ENCODE measurements around the gene CSF1R. TPM values are rescaled to one million over a fixed set of nuclear protein-coding genes. Genes with fewer than 3 reads are reported as not detected.

Gene CSF1R
- polyA plus RNA-seq, 1 donor (not counting 4 experiments of a cell fraction or from before 2014, with no cell fraction given): not detected

DNA sequence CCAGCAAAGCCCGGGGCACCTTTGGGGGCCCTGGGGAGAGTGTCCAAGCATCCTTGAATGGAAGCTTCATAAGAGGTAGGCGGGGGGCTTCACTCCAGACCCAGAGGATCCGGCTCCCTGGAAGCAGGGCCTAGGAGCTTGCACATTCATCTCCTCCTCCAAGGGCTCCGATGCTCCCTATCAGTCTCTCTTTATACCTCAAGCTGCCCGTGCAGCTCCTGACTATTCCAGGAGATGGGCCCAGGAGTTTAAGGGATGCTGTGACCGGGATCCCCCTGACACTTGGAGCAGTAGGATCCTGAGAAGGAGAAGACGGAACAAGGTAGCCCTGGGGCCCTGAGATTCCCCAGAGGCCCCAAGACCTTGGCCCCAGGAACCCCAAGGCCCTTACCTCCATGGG is 25.9 kb downstream of the CSF1R start:
- Histone ChIP-seq H3K27ac (ENCODE audit: control insufficient read depth, insufficient read depth, low read length) (no peak overlapping the region), H3K36me3 (ENCODE audit: control insufficient read depth in 2 of 2, extremely low read depth in 1 of 2, insufficient read depth in 2 of 2, low read length in 2 of 2) (peaks cover 1 to 7% of the 10 kb centered on the region in 2 experiments), H2AFZ (ENCODE audit: control insufficient read depth, low read length) (no peak overlapping the region), H3K9ac (ENCODE audit: control insufficient read depth, extremely low read depth, insufficient read depth, low read length) (no peak overlapping the region), H4K20me1 (ENCODE audit: control insufficient read depth, extremely low read depth, insufficient read depth, low read length) (no peaks in the 10 kb centered on the region), H3K4me2 (ENCODE audit: control insufficient read depth, extremely low read depth, insufficient read depth, low read depth, low read length) (no peak overlapping the region), H3K4me1 (ENCODE audit: control insufficient read depth, extremely low read depth, insufficient read depth, low read length) (peaks cover 5% of the 10 kb centered on the region), H3K9me1 (ENCODE audit: control insufficient read depth, extremely low read depth, insufficient read depth, low read length) (no peaks in the 10 kb centered on the region), H3K79me2 (ENCODE audit: control insufficient read depth, insufficient read depth, low read length) (no peaks in the 10 kb centered on the region), H3K4me3 (ENCODE audit: control insufficient read depth in 2 of 3, extremely low read depth in 1 of 3, insufficient read depth in 2 of 3, low read depth in 1 of 3, low read length in 3 of 3) (no peak overlapping the region), H3K9me3 (ENCODE audit: control insufficient read depth, low read depth, low read length) (no peaks in the 10 kb centered on the region), H3K27me3 (ENCODE audit: control insufficient read depth, extremely low read depth, insufficient read depth, low read length) (peaks cover 17% of the 10 kb centered on the region)
- TF ChIP-seq, protein P1, sequence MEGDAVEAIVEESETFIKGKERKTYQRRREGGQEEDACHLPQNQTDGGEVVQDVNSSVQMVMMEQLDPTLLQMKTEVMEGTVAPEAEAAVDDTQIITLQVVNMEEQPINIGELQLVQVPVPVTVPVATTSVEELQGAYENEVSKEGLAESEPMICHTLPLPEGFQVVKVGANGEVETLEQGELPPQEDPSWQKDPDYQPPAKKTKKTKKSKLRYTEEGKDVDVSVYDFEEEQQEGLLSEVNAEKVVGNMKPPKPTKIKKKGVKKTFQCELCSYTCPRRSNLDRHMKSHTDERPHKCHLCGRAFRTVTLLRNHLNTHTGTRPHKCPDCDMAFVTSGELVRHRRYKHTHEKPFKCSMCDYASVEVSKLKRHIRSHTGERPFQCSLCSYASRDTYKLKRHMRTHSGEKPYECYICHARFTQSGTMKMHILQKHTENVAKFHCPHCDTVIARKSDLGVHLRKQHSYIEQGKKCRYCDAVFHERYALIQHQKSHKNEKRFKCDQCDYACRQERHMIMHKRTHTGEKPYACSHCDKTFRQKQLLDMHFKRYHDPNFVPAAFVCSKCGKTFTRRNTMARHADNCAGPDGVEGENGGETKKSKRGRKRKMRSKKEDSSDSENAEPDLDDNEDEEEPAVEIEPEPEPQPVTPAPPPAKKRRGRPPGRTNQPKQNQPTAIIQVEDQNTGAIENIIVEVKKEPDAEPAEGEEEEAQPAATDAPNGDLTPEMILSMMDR (optimal IDR thresholded peaks at IDR 0.05 in 1 of 3, IDR thresholded peaks at IDR 0.05 in 1 of 3, conservative IDR thresholded peaks at IDR 0.05 in 1 of 3; ENCODE audit: extremely low read depth in 1 of 3, insufficient read depth in 2 of 3, low read length in 3 of 3): no peak
- no peak for TF ChIP-seq EZH2 (IDR thresholded peaks at IDR 0.05; ENCODE audit: low read length)
- DNase-seq (ENCODE audit: low read depth, low spot score) (no peak), FAIRE-seq (no peak)
- dilution Hi-C loops (cut with MboI; ENCODE audit: extremely low pct_ligation_motif_present, low sequenced_read_pairs): no loop called here

DNA sequence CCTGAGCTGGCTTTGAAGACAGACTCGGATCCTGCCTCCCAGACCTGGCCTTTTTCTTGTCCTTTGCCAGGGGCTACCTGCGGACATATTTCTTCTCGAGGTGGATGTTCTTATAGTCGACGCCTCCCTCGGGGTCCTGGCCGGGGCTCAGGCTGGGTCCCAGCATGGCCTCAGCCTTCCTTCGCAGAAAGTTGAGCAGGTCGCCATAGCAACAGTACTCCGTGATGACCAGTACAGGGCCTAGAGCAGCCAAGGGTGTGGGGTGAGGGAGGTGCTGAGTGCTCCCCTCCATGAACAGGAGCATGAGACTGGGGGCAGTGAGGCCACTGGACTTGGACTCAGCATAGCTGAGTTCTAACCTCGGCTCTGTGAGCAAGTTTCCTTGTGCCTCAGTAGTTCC is 26.7 kb downstream of the CSF1R start:
- no peak for TF ChIP-seq EZH2 (IDR thresholded peaks at IDR 0.05; ENCODE audit: low read length)
- TF ChIP-seq, protein P1 (optimal IDR thresholded peaks at IDR 0.05 in 1 of 3, IDR thresholded peaks at IDR 0.05 in 1 of 3, conservative IDR thresholded peaks at IDR 0.05 in 1 of 3; ENCODE audit: extremely low read depth in 1 of 3, insufficient read depth in 2 of 3, low read length in 3 of 3): no peak
- dilution Hi-C loops (cut with MboI; ENCODE audit: extremely low pct_ligation_motif_present, low sequenced_read_pairs): no loop called here
- no peak for FAIRE-seq

More for the DNA sequence above, 26.7 kb downstream of the CSF1R start:
- H4K20me1 ChIP-seq (ENCODE audit: control insufficient read depth, extremely low read depth, insufficient read depth, low read length): no peaks in the 10 kb centered on the region
- no peak for DNase-seq (ENCODE audit: low read depth, low spot score)
- H2AFZ ChIP-seq (ENCODE audit: control insufficient read depth, low read length): no peak overlapping the region
- no peaks in the 10 kb centered on the region for H3K79me2 ChIP-seq (ENCODE audit: control insufficient read depth, insufficient read depth, low read length)
- H3K9me1 ChIP-seq (ENCODE audit: control insufficient read depth, extremely low read depth, insufficient read depth, low read length): no peaks in the 10 kb centered on the region
- H3K27me3 ChIP-seq (ENCODE audit: control insufficient read depth, extremely low read depth, insufficient read depth, low read length): peaks cover 11% of the 10 kb centered on the region
- H3K36me3 ChIP-seq (ENCODE audit: control insufficient read depth in 2 of 2, extremely low read depth in 1 of 2, insufficient read depth in 2 of 2, low read length in 2 of 2): peaks cover 7 to 15% of the 10 kb centered on the region in 2 experiments
- H3K4me1 ChIP-seq (ENCODE audit: control insufficient read depth, extremely low read depth, insufficient read depth, low read length): peaks cover 5% of the 10 kb centered on the region
- H3K4me2 ChIP-seq (ENCODE audit: control insufficient read depth, extremely low read depth, insufficient read depth, low read depth, low read length): no peak overlapping the region
- no peak overlapping the region for H3K9ac ChIP-seq (ENCODE audit: control insufficient read depth, extremely low read depth, insufficient read depth, low read length)
- no peak overlapping the region for H3K27ac ChIP-seq (ENCODE audit: control insufficient read depth, insufficient read depth, low read length)
- H3K9me3 ChIP-seq (ENCODE audit: control insufficient read depth, low read depth, low read length): no peaks in the 10 kb centered on the region
- H3K4me3 ChIP-seq (ENCODE audit: control insufficient read depth in 2 of 3, extremely low read depth in 1 of 3, insufficient read depth in 2 of 3, low read depth in 1 of 3, low read length in 3 of 3): no peak overlapping the region
